Gastrocnemius medialis (tissue), 4 donors: ENCODE data around the gene PPP1R26. TPM values are rescaled to one million over a fixed set of nuclear protein-coding genes. Genes with fewer than 3 reads are reported as not detected.

Experiments used
- ATAC-seq, 2 donors: fragments of 150-250 bp; one replicate each; pipeline ENCODE4 v1.9.1; 2016
- DNase-seq, 2 donors: peaks; one replicate each; pipeline ENCODE4 v3.0.0-alpha.2; 2019
- H3K27ac ChIP-seq, 4 donors: fragments of 200-600 bp; sonication (generic); 1 replicate in 1 of 4; 2 replicates in 3 of 4; pipeline ENCODE4 v1.5.1; 2016 to 2018; ENCODE audit warnings: mild to moderate bottlenecking in 2 of 4, moderate library complexity in 1 of 4
- H3K27me3 ChIP-seq, 3 donors: fragments of 200-600 bp; sonication (generic) in 2 of 3; 1 replicate in 1 of 3; 2 replicates in 2 of 3; pipeline versions ENCODE4 v1.5.1 to v1.6.0; 2016 to 2019; ENCODE audit warnings: mild to moderate bottlenecking in 1 of 3, moderate library complexity in 1 of 3
- H3K36me3 ChIP-seq, 2 donors: fragments of 200-600 bp; sonication (generic) in 1 of 2; one replicate each; pipeline ENCODE4 v1.5.1; 2017 to 2018
- H3K4me1 ChIP-seq, 2 donors: fragments of 200-600 bp; sonication (generic) in 1 of 2; one replicate each; pipeline ENCODE4 v1.5.1; 2016 to 2017; ENCODE audit warnings: mild to moderate bottlenecking in 2 of 2
- H3K4me3 ChIP-seq, 4 donors: fragments of 200-600 bp; sonication (generic) in 3 of 4; 1 replicate in 1 of 4; 2 replicates in 3 of 4; pipeline ENCODE4 v1.5.1; 2016 to 2019; ENCODE audit warnings: mild to moderate bottlenecking in 2 of 4
- H3K9me3 ChIP-seq, 3 donors: fragments of 200-600 bp; sonication (generic) in 2 of 3; 1 replicate in 1 of 3; 2 replicates in 2 of 3; pipeline ENCODE4 v1.5.1; 2016 to 2019
- CTCF ChIP-seq, 5 experiments: fragments of 450-650 bp in 3 of 5; fragments of 200-600 bp in 2 of 5; sonication (generic) in 2 of 5; IDR thresholded peaks in 4 of 5; conservative IDR thresholded peaks in 1 of 5; 1 replicate in 4 of 5; 2 replicates in 1 of 5; pipeline ENCODE4 v1.5.1; 2016 to 2019; ENCODE audit warnings: antibody characterized with exemption in 5 of 5, mild to moderate bottlenecking in 3 of 5, moderate library complexity in 3 of 5
- POLR2A ChIP-seq, 2 donors: fragments of 450-650 bp; IDR thresholded peaks; one replicate each; pipeline ENCODE4 v1.6.1; 2017; ENCODE audit warnings: antibody characterized with exemption in 2 of 2, mild to moderate bottlenecking in 2 of 2, moderate library complexity in 2 of 2
- in situ Hi-C, 4 donors: fragments of 200-750 bp; cut with MboI; loops; one replicate each; pipeline versions ENCODE4 v1.15.0 to v1.8.0; 2017; ENCODE audit warnings: low sequenced_read_pairs in 4 of 4
- intact Hi-C: fragments of 100-400 bp; cut with DNase I; formaldehyde crosslinking; loops from one replicate; pipeline ENCODE4 v1.15.1; 2023; ENCODE audit warnings: low total_unique reads
- total RNA-seq, 4 donors: library from RNA; depleted of rRNA; stranded (reverse); fragments of >200 nt; gene quantifications; one replicate each; pipeline versions ENCODE4 v1.1.0 to v1.2.3, GENCODE V29; 2016

PPP1R26 gene
- total RNA-seq, 4 donors from 2014 or later = 2.6 to 7.1 (median 5.1) TPM

- Histone ChIP-seq H3K4me3 (no peak overlapping the region), H3K36me3 (peaks cover 0 to under 1% of the 10 kb centered on the region in 2 donors), H3K9me3 (no peaks in the 10 kb centered on the region), H3K27ac (no peak overlapping the region), H3K27me3 (no peaks in the 10 kb centered on the region), H3K4me1 (peaks cover 18 to 20% of the 10 kb centered on the region in 2 donors)
- no peak for ATAC-seq
- in situ Hi-C loops (no loop called here), intact Hi-C loops (no loop called here)
- DNase-seq = no peak
- TF ChIP-seq POLR2A (IDR thresholded peaks at IDR 0.05) = no peak
These were observed 19.0 kb downstream of the PPP1R26 start for GRCh38 chr9:135498381-135499126.

- Histone ChIP-seq H3K36me3 (peaks cover 0 to 10% of the 10 kb centered on the region in 2 donors), H3K9me3 (no peaks in the 10 kb centered on the region), H3K27me3 (no peaks in the 10 kb centered on the region), H3K4me3 (peak overlapping the region; percentile 87 to 97 (median 93)), H3K4me1 (peaks cover 18 to 20% of the 10 kb centered on the region in 2 donors), H3K27ac (peak overlapping the region; percentile 77 to 89 (median 80))
- ATAC-seq (peak; percentile 90 to 91), DNase-seq (peak; percentile 84 to 91)
- TF ChIP-seq POLR2A (IDR thresholded peaks at IDR 0.05) (no peak), CTCF (IDR thresholded peaks at IDR 0.05 in 4 of 5, conservative IDR thresholded peaks at IDR 0.05 in 1 of 5) (peak in 1 of 5 experiments; percentile 16)
- intact Hi-C loops = no loop called here
- in situ Hi-C loops = no loop called here
These were observed 19.9 kb downstream of the PPP1R26 start for GRCh38 chr9:135499326-135500070.

GRCh38 chr9:135500071-135500524 lies 20.5 kb downstream of the PPP1R26 start:
- in situ Hi-C loops (no loop called here), intact Hi-C loops (no loop called here)
- Histone ChIP-seq H3K27me3 (no peaks in the 10 kb centered on the region), H3K36me3 (peaks cover 0 to 12% of the 10 kb centered on the region in 2 donors), H3K4me3 (peak overlapping the region; percentile 87 to 97 (median 93)), H3K4me1 (peaks cover 18 to 20% of the 10 kb centered on the region in 2 donors), H3K9me3 (no peaks in the 10 kb centered on the region), H3K27ac (peak overlapping the region; percentile 77 to 89 (median 80))
- TF ChIP-seq POLR2A (IDR thresholded peaks at IDR 0.05) (no peak), CTCF (IDR thresholded peaks at IDR 0.05 in 4 of 5, conservative IDR thresholded peaks at IDR 0.05 in 1 of 5) (no peak)
- DNase-seq (no peak), ATAC-seq (peak; percentile 49 to 50)

- TF ChIP-seq POLR2A (IDR thresholded peaks at IDR 0.05) (no peak), CTCF (IDR thresholded peaks at IDR 0.05 in 4 of 5, conservative IDR thresholded peaks at IDR 0.05 in 1 of 5) (peak; percentile 68 to 97 (median 77))
- H3K27ac ChIP-seq = peak within 1 kb of the TSS; percentile 77 to 89 (median 80)
These were observed 21.1 kb downstream of the PPP1R26 start, which contains the start of gene MRPS2 for GRCh38 chr9:135500525-135501260. TSS of gene MRPS2 (plus strand) at chr9:135500682. CDS start at chr9:135500711, 29 bp downstream.

More at GRCh38 chr9:135500525-135501260, 21.1 kb downstream of the PPP1R26 start, which contains the start of gene MRPS2:
- H3K36me3 ChIP-seq = peaks cover 0 to 12% of the 10 kb centered on the region in 2 donors
- peak within 1 kb of the TSS; percentile 87 to 97 (median 93) for H3K4me3 ChIP-seq
- no peaks in the 10 kb centered on the region for H3K9me3 ChIP-seq
- intact Hi-C loops = no loop called here
- peaks cover 18 to 20% of the 10 kb centered on the region in 2 donors for H3K4me1 ChIP-seq
- no peaks in the 10 kb centered on the region for H3K27me3 ChIP-seq
- DNase-seq = peak; percentile 71 to 77
- in situ Hi-C loops = no loop called here
- ATAC-seq = peak; percentile 91
